GM19324 (cell line): ENCODE results near the gene MOB3B.
A peak's percentile ranks its signal among the peaks of the same experiment; 100 is the strongest.
"Not testable (repeated sequence)": the region's sequence is repeated elsewhere in the genome, so short reads cannot be mapped to it uniquely, and the experiment has no call there.

Source experiments
- ATAC-seq: cut with Tn5 transposase; IDR thresholded peaks from one replicate; pipeline ENCODE4 v1.9.1; 2021; ENCODE audit warnings: mild to moderate bottlenecking, moderate library complexity; ENCODE audit not compliant: unreplicated experiment, low FRiP score

The MOB3B gene

GRCh38 chr9:27519466-27520465, 9.8 kb downstream of the MOB3B start:
- ATAC-seq = no peak

- ATAC-seq = no peak
Observed at GRCh38 chr9:27518809-27519208, 10.8 kb downstream of the MOB3B start.

- ATAC-seq = no peak
Observed at GRCh38 chr9:27518006-27518405, 11.6 kb downstream of the MOB3B start.

DNA sequence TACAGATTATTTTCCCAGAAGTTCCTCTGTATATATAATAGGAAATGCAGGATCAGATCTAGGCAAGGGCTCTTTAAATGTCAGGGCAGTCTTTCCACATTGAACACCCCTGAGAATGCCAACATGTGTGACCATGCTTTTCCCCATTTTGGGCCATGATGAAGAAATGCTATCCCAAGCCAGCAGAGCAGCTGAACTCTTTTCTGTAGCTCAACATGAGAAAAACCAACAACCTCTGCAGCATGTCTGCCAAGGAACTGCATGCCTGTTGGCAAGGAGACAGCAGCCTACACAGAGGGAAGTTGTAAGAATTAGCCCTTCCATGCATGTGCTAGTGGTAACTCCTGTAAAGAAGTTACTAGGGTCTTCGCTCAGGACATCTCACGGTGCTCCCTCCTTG, 15.1 kb downstream of the MOB3B start:
- no peak for ATAC-seq

DNA sequence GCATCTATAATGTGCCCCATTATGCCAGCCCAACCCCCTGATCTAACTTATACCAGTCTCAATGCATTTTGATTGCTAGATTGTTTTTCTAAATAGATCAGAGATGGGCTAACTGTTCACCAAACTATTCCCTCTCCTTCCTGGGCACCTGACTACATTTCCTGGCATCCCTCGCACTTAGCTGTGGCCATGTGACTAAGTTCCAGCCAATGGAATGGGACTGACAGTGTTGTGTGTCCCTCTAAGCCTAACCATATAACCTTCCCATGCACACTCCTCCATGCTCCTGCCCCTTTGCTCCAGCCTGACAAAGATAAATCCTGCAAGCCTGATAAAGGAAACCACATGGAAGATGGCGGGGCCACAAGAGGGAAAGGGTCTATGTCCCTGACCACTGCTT, 17.8 kb downstream of the MOB3B start:
- ATAC-seq = no peak

- ATAC-seq = no peak
Observed at GRCh38 chr9:27510780-27511179, 18.8 kb downstream of the MOB3B start.

DNA sequence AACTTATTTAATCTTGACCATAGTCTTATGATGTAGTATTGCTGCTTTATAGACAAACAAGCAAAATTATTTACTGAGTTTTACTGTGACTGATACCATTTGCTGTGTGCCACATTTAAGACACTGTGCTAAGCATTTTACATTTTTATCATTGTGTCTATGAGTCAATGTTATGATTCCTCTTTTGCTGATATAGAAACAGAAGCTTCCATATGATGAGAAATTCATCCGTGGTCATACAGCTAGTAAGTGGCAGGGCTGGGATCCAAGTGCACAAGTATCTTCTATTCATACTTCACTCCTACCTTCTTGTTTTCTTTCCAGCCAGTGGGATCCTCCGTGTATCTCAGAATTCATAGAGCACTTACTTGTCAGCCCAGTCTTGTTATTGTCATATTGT, 22.6 kb downstream of the MOB3B start:
- no peak for ATAC-seq

DNA sequence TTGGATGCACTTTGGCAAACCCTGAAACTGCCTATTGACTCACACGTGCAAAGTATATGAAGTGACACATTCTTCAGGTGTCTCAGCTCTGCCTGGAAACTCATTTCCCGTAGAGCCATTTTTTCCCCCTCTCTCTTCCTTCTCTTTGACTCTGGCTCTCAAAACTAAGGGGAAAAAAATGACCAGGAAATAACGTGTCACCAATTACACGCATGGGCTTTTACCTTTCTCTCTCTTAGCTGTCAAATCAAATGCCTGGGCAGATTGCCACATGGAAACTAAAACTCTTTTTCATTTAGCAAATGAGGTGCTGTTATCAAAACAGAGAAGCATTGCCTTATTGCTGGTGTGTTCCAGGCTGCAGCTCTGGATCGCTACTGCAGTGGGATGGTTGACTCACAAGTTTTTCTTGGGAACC, 23.9 kb downstream of the MOB3B start:
- no peak for ATAC-seq

GRCh38 chr9:27504259-27504658, 25.4 kb downstream of the MOB3B start:
- no peak for ATAC-seq

GRCh38 chr9:27503623-27504022, 26.0 kb downstream of the MOB3B start:
- no peak for ATAC-seq

DNA sequence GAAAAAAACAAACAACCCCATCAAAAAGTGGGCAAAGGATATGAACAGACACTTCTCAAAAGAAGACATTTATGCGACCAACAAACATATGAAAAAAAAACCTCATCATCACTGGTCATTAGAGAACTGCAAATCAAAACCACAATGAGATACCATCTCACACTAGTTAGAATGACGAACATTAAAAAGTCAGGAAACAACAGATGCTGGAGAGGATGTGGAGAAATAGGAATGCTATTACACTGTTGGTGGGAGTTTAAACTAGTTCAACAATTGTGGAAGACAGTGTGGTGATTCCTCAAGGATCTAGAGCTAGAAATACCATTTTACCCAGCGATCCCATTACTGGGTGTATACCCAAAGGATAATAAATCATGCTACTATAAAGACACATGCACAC, 28.7 kb downstream of the MOB3B start:
- not testable (repeated sequence) for ATAC-seq

GRCh38 chr9:27499451-27499850, 30.2 kb downstream of the MOB3B start:
- ATAC-seq = no peak

GRCh38 chr9:27497883-27498417, 31.7 kb downstream of the MOB3B start:
- no peak for ATAC-seq

DNA sequence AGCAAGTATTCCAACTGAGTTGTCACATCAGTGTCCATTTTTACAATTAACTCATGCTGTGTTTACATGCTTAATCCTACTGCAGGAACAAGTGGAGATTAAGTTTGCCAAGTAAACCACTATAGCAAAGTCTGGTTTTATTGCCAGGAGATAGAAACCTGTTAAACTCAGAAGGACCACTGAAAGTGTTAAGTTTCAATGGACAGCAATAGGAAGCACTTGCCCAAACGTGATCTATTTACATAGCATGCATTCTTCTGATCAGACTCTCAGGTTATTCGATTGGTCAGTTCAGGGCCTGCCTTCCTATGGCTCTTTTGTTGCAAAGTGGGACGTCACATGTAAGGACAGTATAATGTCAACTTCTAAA, 33.5 kb downstream of the MOB3B start:
- ATAC-seq = no peak

GRCh38 chr9:27495480-27496134, 34.0 kb downstream of the MOB3B start:
- ATAC-seq = no peak

GRCh38 chr9:27491154-27491553, 38.5 kb downstream of the MOB3B start:
- ATAC-seq = no peak

DNA sequence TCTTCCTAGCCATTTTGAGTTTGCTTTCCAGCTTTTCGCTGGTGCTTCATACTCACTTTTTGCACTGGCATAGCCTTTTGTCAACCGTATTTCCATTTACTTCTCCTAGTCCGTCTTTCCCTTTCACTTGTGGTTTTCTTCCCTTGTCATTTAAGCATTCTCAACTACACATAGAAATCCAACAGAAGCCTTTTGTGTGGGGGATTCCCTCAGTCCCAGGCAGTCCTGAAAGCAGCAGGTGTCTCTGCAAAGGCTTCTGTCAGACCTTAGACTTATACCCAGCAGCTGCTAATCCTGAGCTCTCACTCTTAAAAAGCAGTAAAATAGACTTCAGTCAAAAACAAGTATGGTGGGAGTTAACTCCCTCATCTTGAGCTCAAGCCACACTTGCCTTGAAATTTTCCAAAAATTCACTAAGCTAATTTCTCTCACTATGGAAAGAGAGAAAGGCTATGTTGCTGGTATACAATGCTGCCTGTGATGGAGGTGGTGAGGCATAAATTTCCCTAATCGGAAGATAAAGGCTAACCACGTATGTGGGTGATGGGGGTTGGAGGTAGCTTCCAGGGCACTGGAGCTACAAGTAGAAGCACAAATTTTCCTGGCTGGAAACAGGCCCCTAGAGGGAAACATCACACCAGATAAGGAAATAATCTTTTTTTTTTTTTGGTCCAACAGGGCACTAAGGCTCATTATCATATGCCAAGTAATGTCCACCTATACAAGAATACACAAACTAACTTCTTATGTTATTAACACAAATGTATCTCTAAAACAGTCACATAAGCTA, 40.3 kb downstream of the MOB3B start:
- peak; percentile 72 for ATAC-seq

DNA sequence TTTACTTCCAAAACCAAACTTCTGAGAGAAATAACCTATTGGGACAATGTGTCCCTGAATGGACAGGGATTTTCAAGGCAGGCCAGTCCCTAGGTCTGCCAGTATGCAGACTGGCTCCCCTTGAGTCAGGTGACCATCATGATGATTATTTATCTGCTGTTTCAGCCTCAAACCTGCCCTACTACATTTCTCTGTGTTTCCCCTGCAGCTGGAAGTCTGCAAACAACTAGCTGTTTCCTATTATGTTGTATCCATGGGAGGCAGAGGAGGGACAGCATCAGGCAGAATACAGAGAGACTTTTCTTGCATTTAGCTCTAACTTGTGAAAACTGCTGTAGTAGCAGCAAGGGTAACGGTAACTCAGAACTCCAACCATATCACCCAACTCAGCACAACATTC, 41.7 kb downstream of the MOB3B start:
- ATAC-seq = no peak

- ATAC-seq = no peak
Observed at GRCh38 chr9:27487128-27487640, 42.4 kb downstream of the MOB3B start.

- peak; percentile 85 for ATAC-seq
Observed at GRCh38 chr9:27485158-27485557, 44.5 kb downstream of the MOB3B start.

GRCh38 chr9:27483576-27483975, 46.0 kb downstream of the MOB3B start:
- ATAC-seq = no peak
